Diencephalon (tissue), 1 donor: Measurements from ENCODE around the gene SMC5. TPM values are rescaled to one million over a fixed set of nuclear protein-coding genes. Genes with fewer than 3 reads are reported as not detected.

Source experiments
- small RNA-seq: library from RNA; depleted of rRNA; stranded (forward); fragments of <200 nt; gene quantifications from one replicate; pipeline ENCODE3, GENCODE V24; 2014
- total RNA-seq: library from RNA; depleted of rRNA; stranded (reverse); fragments of >200 nt; gene quantifications from one replicate; pipeline ENCODE4 v1.2.3, GENCODE V29; 2014

Gene SMC5
- 31.6 TPM for total RNA-seq

GRCh38 chr9:70258692-70259511 lies at the start of gene SMC5:
TSS of gene SMC5 (plus strand) at chr9:70258978. CDS start at chr9:70259079, 101 bp downstream.

Small RNA genes lying within 50 kb of the gene (small RNA-seq; reads per million reads assigned to genes)
- gene RF00019 = not detected

Other genes starting within 250 kb of the SMC5 start
- gene MAMDC2, start 215.1 kb upstream of the SMC5 start, total RNA-seq = 2.5 TPM
- gene KLF9, start 155.7 kb downstream of the SMC5 start, total RNA-seq = 6.9 TPM